Choroid plexus epithelial cell (primary cell): ENCODE measurements around the gene SPEG.

Experiments used
- DNase-seq: peaks from one replicate; pipeline ENCODE4 v3.0.0-alpha.2; 2010; ENCODE audit warnings: low read depth
- H3K4me3 ChIP-seq: 2 replicates; pipeline ENCODE4 v1.5.1; 2011; ENCODE audit warnings: low read depth, mild to moderate bottlenecking, control low read depth, low read length, moderate library complexity
- TF ChIP-seq, protein P1 (sequence below): conservative IDR thresholded peaks from 2 replicates; pipeline ENCODE4 v1.5.1; 2011; ENCODE audit warnings: low read depth, mild to moderate bottlenecking, control low read depth, inconsistent platforms, low read length, moderate library complexity

SPEG gene

DNA sequence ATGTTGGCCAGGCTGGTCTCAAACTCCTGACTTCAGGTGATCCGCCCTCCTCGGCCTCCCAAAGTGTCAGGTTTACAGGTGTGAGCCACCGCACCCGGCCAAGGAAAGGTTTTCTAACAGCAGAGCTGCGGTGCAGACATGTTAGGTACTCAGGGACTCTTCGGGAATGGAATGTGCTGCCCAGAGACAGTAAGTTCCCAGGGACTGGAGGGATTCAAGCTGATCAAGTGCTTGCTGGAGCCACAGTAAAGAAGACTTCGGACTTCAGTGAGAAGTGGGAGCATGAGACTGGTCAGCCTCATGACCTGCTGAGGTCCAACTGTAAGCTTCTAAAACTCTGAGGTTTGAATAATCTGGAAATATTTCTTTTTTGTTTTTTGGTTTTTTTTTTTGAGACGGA is 24.3 kb upstream of the SPEG start:
- TF ChIP-seq, protein P1, sequence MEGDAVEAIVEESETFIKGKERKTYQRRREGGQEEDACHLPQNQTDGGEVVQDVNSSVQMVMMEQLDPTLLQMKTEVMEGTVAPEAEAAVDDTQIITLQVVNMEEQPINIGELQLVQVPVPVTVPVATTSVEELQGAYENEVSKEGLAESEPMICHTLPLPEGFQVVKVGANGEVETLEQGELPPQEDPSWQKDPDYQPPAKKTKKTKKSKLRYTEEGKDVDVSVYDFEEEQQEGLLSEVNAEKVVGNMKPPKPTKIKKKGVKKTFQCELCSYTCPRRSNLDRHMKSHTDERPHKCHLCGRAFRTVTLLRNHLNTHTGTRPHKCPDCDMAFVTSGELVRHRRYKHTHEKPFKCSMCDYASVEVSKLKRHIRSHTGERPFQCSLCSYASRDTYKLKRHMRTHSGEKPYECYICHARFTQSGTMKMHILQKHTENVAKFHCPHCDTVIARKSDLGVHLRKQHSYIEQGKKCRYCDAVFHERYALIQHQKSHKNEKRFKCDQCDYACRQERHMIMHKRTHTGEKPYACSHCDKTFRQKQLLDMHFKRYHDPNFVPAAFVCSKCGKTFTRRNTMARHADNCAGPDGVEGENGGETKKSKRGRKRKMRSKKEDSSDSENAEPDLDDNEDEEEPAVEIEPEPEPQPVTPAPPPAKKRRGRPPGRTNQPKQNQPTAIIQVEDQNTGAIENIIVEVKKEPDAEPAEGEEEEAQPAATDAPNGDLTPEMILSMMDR = no peak
- no peak for DNase-seq
- H3K4me3 ChIP-seq = no peak overlapping the region

DNA sequence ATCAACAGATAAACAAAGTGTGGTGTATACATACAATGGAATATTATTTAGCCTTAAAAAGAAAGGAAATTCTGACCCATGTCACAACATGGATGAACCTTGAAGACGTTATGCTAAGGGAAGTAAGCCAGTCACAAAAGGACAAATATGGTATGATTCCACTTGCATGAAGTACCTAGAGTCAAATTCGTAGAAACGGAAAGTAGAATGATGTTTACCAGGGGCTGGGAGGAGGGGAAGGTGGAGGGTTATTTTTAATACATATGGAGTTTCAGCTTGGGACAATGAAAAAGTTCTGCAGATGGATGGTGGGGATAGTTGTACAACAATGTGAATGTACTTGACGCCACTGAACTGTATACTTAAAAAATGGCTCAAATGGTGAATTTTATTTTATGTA is 19.8 kb upstream of the SPEG start:
- TF ChIP-seq, protein P1 = no peak
- H3K4me3 ChIP-seq = no peak overlapping the region
- DNase-seq = no peak

GRCh38 chr2:219415580-219416234 is 18.9 kb upstream of the SPEG start:
- no peak overlapping the region for H3K4me3 ChIP-seq
- DNase-seq = no peak
- TF ChIP-seq, protein P1 = no peak

- no peak overlapping the region for H3K4me3 ChIP-seq
- no peak for DNase-seq
- TF ChIP-seq, protein P1 = no peak
Measured at GRCh38 chr2:219416235-219416602, 18.4 kb upstream of the SPEG start.

DNA sequence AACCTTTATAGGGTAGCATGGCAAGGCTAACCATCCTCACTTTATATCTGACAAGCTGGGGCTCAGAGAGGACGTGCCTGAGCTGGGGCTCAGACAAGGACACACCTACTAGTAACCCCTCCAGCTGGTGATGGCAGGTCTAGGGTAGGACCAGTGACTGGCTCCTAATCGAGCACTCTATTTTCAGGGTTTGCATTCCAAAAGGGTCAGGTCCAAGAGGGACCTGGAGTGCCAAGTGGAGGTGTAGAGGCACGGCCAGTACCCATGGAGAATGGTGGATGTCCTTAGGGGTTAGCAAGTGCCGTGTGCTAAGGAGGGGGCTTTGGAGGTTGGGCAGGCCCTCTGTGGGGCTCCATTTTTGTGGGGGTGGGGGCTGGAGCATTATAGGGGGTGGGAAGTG is 17.7 kb upstream of the SPEG start:
- no peak overlapping the region for H3K4me3 ChIP-seq
- TF ChIP-seq, protein P1 = no peak
- no peak for DNase-seq

- H3K4me3 ChIP-seq = no peak overlapping the region
- DNase-seq = no peak
- TF ChIP-seq, protein P1 = no peak
Measured at GRCh38 chr2:219417374-219417773, 17.3 kb upstream of the SPEG start.
